GM13976 (cell line): Measurements from ENCODE around the gene PPARD.
"Not testable (repeated sequence)": the region's sequence is repeated elsewhere in the genome, so short reads cannot be mapped to it uniquely, and the experiment has no call there.

Experiments
- DNase-seq: peaks from one replicate; pipeline ENCODE4 v3.0.0; 2012; ENCODE audit warnings: low spot score
- CTCF ChIP-seq: IDR thresholded peaks from 2 replicates; pipeline ENCODE4 v1.5.1; 2012; ENCODE audit warnings: borderline replicate concordance, mild to moderate bottlenecking; ENCODE audit not compliant: insufficient read depth; ENCODE audit errors: extremely low read depth, missing control alignments, control extremely low read depth
- in situ Hi-C: fragments of 300-500 bp; cut with MboI; formaldehyde crosslinking; loops from one replicate; pipeline ENCODE4 v1.12.0; 2022; ENCODE audit warnings: low sequenced_read_pairs, mixed read lengths, inconsistent platforms; ENCODE audit not compliant: unreplicated experiment

PPARD gene

GRCh38 chr6:35327349-35328027 lies 14.9 kb upstream of the PPARD start:
- peak; percentile 75 for TF ChIP-seq CTCF
- DNase-seq, result peak; percentile 80
- in situ Hi-C loops, result no loop called here

GRCh38 chr6:35328108-35328723 lies 14.1 kb upstream of the PPARD start:
- no peak for DNase-seq
- no peak for TF ChIP-seq CTCF
- in situ Hi-C loops, result no loop called here

- DNase-seq, in situ Hi-C loops: not testable (repeated sequence)
These were observed 13.4 kb upstream of the PPARD start for GRCh38 chr6:35328965-35329364.

GRCh38 chr6:35330541-35331119 lies 11.7 kb upstream of the PPARD start:
- DNase-seq, result no peak
- no peak for TF ChIP-seq CTCF
- in situ Hi-C loops, result no loop called here

- in situ Hi-C loops, DNase-seq: not testable (repeated sequence)
These were observed 10.1 kb upstream of the PPARD start for GRCh38 chr6:35332074-35332887.

- no peak for TF ChIP-seq CTCF
- DNase-seq, result no peak
- in situ Hi-C loops, result loop anchor here (5.0 kb wide), 1 partner anchor 111 kb away; the partner anchor contains the start of gene FANCE
These were observed 801 bp upstream of the PPARD start for GRCh38 chr6:35341557-35341956.

GRCh38 chr6:35343092-35343834 lies 905 bp downstream of the PPARD start:
- no peak for TF ChIP-seq CTCF
- in situ Hi-C loops, result loop anchor here (5.0 kb wide), 1 partner anchor 109 kb away; the partner anchor contains the start of gene FANCE
- DNase-seq, result no peak
